HG03520 (cell line): ENCODE results near the gene RGS17.

ENCODE experiments used
- ATAC-seq: cut with Tn5 transposase; IDR thresholded peaks from one replicate; pipeline ENCODE4 v1.9.1; 2021; ENCODE audit warnings: mild to moderate bottlenecking, moderate library complexity; ENCODE audit not compliant: unreplicated experiment

Gene RGS17

GRCh38 chr6:153086225-153086990, 44.7 kb downstream of the RGS17 start:
- peak; percentile 38 for ATAC-seq

- ATAC-seq = no peak
Observed at GRCh38 chr6:153085239-153085638, 45.8 kb downstream of the RGS17 start.

GRCh38 chr6:153084393-153084792, 46.7 kb downstream of the RGS17 start:
- no peak for ATAC-seq

GRCh38 chr6:153083869-153084268, 47.2 kb downstream of the RGS17 start:
- ATAC-seq = no peak

- no peak for ATAC-seq
Observed at GRCh38 chr6:153081914-153082313, 49.2 kb downstream of the RGS17 start.

GRCh38 chr6:153076431-153076830, 54.7 kb downstream of the RGS17 start:
- no peak for ATAC-seq

- ATAC-seq = no peak
Observed at GRCh38 chr6:153074761-153075160, 56.3 kb downstream of the RGS17 start.

GRCh38 chr6:153073841-153074240, 57.2 kb downstream of the RGS17 start:
- ATAC-seq = no peak

GRCh38 chr6:153070756-153071155, 60.3 kb downstream of the RGS17 start:
- ATAC-seq = no peak

- ATAC-seq = no peak
Observed at GRCh38 chr6:153069897-153070296, 61.2 kb downstream of the RGS17 start.

- no peak for ATAC-seq
Observed at GRCh38 chr6:153065222-153065621, 65.9 kb downstream of the RGS17 start.

GRCh38 chr6:153063936-153064335, 67.1 kb downstream of the RGS17 start:
- ATAC-seq = no peak

GRCh38 chr6:153062516-153062915, 68.6 kb downstream of the RGS17 start:
- no peak for ATAC-seq

GRCh38 chr6:153059757-153060156, 71.3 kb downstream of the RGS17 start:
- no peak for ATAC-seq

GRCh38 chr6:153059311-153059710, 71.8 kb downstream of the RGS17 start:
- ATAC-seq = no peak

- ATAC-seq = no peak
Observed at GRCh38 chr6:153058909-153059308, 72.2 kb downstream of the RGS17 start.

GRCh38 chr6:153058291-153058690, 72.8 kb downstream of the RGS17 start:
- no peak for ATAC-seq

GRCh38 chr6:153056308-153056707, 74.8 kb downstream of the RGS17 start:
- no peak for ATAC-seq

- ATAC-seq = no peak
Observed at GRCh38 chr6:153051801-153052200, 79.3 kb downstream of the RGS17 start.

GRCh38 chr6:153048631-153049030, 82.5 kb downstream of the RGS17 start:
- ATAC-seq = no peak

- no peak for ATAC-seq
Observed at GRCh38 chr6:153047386-153047785, 83.7 kb downstream of the RGS17 start.

- ATAC-seq = no peak
Observed at GRCh38 chr6:153045271-153045670, 85.8 kb downstream of the RGS17 start.

- no peak for ATAC-seq
Observed at GRCh38 chr6:153044295-153044694, 86.8 kb downstream of the RGS17 start.
